GM13977 (cell line): ENCODE measurements around the gene ITGA5.

Experiments used
- DNase-seq: peaks from one replicate; pipeline ENCODE4 v3.0.0; 2012; ENCODE audit warnings: low spot score
- in situ Hi-C: fragments of 300-500 bp; cut with MboI; formaldehyde crosslinking; loops from one replicate; pipeline ENCODE4 v1.12.0; 2022; ENCODE audit warnings: low sequenced_read_pairs, low pct_unique_long_range_greater_than_20kb, mixed read lengths, inconsistent platforms; ENCODE audit not compliant: unreplicated experiment
- TF ChIP-seq, protein P1 (sequence below): IDR thresholded peaks from 2 replicates; pipeline ENCODE4 v1.5.1; 2012; ENCODE audit warnings: mild to moderate bottlenecking, control low read depth; ENCODE audit not compliant: insufficient read depth; ENCODE audit errors: extremely low read depth, missing control alignments

Gene ITGA5

DNA sequence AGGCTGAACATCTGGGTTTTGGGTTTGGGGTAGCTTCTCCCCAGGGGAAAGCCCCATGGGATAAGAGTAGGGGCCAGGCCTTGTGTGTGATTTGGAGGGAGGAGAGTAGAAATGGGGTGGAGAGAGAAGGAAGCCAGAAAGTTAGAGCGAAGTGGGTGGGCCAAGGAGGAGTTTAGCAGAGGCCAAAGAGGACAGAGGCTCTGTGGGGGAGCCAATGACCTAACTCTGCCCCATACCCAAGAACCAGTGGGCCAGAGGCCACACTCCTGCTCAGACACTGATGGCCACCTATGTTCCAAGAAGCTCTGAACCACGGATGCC lies 43.8 kb downstream of the ITGA5 start:
- TF ChIP-seq, protein P1, sequence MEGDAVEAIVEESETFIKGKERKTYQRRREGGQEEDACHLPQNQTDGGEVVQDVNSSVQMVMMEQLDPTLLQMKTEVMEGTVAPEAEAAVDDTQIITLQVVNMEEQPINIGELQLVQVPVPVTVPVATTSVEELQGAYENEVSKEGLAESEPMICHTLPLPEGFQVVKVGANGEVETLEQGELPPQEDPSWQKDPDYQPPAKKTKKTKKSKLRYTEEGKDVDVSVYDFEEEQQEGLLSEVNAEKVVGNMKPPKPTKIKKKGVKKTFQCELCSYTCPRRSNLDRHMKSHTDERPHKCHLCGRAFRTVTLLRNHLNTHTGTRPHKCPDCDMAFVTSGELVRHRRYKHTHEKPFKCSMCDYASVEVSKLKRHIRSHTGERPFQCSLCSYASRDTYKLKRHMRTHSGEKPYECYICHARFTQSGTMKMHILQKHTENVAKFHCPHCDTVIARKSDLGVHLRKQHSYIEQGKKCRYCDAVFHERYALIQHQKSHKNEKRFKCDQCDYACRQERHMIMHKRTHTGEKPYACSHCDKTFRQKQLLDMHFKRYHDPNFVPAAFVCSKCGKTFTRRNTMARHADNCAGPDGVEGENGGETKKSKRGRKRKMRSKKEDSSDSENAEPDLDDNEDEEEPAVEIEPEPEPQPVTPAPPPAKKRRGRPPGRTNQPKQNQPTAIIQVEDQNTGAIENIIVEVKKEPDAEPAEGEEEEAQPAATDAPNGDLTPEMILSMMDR, result no peak
- in situ Hi-C loops, result no loop called here
- DNase-seq, result no peak

DNA sequence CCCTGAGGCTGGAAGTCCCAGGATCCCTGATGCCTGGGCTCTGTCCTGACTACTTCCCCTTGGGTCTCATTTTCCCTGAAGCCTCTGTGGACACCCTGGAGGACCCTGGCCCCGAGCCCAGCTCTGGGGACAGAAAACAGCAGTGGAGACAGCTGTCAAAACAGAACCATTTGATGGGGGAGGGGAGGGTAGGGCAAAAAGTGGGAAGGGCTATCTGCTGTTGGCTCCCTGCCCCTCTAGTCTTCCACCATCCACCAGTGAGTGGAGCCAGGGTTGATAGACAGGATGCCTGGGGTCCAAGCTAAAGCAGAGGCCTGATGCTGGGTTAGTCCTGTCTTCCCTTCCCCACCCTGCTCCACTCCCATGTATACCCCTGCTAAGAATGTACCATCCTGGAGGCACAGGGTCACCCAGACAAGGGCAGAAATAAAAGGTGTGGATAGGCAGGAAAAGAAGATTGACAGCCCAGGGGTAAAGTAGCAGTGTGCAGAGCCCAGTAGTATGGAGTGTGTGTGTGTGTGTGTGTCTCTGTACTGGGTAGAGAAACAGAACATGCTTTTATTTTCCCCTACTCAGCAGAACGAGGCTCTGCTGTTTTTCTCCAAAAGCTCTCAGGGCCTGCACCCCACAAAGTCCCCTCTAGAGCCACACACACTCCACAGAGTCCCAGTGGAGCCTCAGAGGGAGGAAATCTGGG lies 44.4 kb downstream of the ITGA5 start:
- no peak for DNase-seq
- in situ Hi-C loops, result loop anchor here (25.0 kb wide), 1 partner anchor 362 kb away; the partner anchor contains the start of genes HOXC8 and HOXC9
- TF ChIP-seq, protein P1, result no peak

DNA sequence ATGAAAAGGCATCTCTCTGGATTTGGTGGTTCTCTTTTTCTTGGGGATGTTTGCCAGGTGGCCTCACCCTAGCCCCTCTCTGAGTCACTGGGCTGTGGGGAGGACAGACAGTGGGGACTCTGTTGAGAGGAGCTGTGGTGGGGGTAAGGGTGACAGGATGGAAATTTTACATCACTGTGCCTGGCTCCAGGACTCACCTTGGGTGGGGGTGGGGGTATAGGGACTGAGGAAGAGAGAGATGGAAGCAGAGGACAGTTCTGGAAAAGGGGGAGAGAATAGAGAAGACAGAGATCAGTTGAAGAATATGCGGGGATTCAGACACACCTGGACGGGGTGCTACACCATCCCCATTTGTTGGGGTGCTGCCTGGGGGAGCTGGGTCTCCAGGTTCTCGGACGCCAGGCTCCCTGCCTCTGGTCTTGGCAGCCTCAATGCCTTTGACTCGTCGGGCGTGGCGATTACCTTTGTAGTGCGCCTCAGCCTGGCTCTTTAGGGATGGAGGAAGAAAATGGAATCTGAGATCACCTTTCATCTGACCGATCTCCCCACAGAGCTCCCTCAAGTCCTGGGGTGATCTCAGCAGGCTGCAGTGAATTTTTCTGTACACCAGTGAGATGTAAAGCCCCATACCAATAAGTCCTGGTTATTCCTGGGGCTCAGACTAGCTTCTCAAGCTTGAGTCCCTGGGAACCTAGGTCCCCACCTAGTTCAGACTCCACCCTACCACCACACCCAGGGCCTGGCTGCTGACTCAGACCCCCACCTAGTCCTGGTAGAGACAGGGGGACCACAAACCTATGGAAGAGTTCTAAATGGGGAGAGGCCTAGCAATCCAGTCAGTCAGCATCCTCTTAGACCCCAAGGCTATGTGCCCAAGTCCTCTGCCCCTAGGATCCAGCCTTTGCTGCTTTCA lies 45.2 kb downstream of the ITGA5 start:
- in situ Hi-C loops, result loop anchor here (25.0 kb wide), 1 partner anchor 362 kb away; the partner anchor contains the start of genes HOXC8 and HOXC9
- TF ChIP-seq, protein P1, result no peak
- no peak for DNase-seq

DNA sequence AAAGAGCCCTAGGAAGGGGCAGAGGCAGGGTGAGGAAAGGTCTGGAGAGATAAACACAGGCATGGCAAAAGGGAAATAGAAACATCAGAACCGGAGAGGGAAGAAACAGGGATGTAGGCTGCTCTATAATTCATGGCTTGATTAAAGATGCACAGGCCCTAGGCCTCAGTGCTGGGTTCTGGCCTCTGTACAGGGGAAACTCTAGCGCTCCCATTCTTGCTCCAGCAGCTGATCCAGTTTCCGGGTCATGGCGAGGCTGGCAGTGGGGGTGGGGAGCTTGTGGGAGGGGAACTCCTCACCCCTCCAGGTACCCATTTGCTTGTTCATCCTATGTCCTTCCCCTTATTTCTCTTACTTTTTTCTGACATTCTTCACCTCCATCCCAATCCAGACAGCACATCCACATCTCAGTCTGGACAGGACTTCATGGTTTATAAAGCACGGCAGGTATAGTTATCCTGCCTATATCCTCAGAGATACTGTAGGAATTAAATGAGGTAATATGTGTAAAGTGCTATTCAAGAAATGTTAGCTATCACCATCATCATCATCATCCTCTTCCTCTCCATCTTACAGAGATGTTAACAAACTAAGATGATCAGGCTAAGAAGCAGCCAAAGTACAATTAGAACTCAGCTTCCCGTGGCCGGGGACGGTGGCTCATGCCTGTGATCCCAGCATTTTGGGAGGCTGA lies 46.8 kb downstream of the ITGA5 start:
- DNase-seq, result no peak
- in situ Hi-C loops, result loop anchor here (25.0 kb wide), 1 partner anchor 360 kb away; the partner anchor contains the start of genes HOXC8 and HOXC9
- TF ChIP-seq, protein P1, result no peak

DNA sequence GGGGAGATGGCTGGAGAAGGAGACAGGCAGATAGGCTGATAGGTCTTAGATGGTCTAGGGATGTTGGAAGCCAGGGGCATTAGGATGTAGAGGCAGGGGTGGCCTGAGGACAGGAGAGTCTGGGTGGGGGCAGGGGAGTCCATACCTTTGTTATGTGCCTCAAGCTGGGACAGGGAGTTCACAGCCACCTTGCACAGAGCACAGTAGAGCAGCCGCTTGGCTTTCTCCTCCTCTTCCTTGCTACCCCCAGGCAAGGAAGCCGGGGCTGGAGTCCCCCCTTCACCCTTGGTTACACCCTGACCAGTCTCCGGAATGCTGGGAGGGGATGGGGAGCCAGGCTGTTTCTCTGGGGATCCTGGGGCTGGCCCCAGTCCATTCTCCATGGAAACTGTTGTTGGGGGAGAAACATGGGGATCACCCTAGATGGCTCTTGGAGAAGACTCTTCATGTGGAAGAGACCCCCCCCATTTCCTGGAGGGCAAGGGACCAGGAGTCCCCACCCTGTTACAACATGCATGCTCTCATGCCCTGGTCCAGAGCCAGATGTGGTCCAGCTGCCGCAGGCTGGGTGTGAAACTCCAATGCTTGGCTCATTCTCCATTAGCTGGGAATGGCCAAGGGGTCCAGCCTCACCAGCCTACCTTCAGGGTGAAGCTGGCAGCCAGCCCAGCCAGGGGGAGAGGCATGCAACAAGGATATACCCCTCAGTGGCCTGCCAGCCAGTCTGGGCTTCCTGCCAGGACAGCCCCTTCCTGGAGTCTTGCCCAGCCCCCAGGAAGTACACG lies 47.5 kb downstream of the ITGA5 start:
- in situ Hi-C loops, result loop anchor here (25.0 kb wide), 1 partner anchor 359 kb away; the partner anchor contains the start of genes HOXC8 and HOXC9
- DNase-seq, result no peak
- TF ChIP-seq, protein P1, result no peak
